NCI-H1105 (cell line): ENCODE data around the gene MAP7.
"Not testable (repeated sequence)": the region's sequence is repeated elsewhere in the genome, so short reads cannot be mapped to it uniquely, and the experiment has no call there.

ENCODE experiments used
- DNase-seq: peaks from one replicate; lab custom pipeline; 2025; lab: John Stamatoyannopoulos, UW

The MAP7 gene

DNA sequence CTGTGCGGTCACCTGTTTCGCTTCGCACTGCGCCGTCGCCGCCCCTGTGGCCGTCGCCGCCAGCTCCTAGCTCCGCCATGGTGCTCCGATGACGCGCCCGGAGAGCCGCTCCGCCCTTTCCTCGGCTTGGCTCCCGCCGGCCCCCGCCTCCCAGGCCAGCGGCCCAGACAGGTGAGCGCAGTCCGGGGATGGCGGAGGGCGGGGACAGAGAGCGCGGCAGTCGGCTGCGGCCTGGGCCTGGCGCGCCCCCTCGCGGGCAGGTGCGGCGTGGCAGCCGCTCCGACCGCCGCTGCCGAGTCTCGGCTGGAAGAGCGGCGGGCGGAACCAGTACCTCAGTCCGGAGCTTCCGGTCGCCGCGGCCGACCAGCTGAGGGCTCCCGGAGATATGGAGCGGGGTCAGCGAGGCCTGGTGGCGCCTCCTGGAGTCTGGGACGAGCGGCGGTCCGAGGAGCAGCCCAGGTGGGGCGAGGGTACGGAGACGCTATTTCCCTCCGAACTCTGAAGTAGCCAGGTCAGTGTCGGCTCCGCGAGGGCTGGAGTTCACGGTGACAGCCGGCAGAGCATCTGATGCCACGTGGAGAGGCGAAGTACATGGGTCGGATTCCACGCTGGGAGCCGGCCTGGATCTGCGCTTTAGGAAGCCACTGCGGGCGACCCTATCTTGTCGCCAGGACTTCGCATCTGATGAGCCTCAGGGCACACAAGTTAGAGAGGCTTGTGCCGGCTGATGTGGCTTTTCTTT is at the start of gene MAP7:
Gene MAP7 (minus strand): TSS at position 93 of the 742 bp plus-strand sequence. CDS start 14 bp downstream, at position 79.
- peak; percentile 92 for DNase-seq

DNA sequence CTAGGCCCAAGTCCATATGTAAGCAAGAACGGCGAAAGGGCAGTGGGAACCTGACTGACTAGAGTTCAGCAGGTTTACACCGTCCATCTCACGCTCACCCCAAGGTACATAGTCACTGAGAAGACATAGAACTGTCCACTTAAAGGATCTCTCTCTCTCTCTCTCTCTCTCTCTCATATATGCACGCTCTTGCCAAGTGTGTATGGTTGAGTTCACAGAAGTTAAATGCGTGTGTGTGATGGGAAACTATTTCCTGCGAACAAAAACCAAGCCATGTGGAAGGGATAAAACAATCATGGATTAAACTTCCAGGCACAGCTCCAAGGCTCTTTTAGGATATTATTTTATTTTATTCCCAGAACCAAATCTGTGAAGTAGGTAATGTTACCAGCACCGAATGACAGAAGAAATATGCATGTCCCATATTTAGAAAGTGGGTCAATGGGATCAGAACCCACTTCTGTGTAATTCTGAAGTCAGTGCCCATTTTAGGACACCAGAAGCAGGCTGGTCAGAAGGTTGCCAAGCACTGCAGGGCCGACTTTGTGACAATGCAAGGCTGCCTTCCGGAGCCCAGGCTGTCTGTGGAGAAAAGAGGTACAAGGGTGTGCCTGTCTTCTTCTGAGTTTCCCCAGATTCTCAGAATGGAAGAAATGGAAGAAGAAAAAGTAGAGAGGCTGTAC is 49.2 kb upstream of the MAP7 start:
- DNase-seq = no peak

DNA sequence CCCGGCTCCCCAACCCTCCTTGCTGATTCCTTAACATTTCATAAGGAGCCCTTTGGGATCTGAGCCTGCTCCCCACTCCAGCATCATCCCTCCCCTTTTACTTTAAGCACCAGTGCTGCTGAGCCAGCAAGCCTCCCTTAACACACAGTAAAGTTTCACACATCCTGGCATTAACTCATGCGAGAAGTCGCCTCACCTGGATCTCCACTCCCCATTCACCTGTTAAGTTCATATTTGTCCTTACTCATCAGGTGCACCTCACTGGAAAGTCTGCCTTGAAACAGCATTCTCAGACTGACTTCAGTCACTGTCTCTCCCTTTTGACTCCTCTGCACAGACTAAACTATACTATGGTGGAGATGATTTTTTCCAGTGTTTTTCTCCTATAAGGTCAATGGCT is 47.8 kb upstream of the MAP7 start:
- DNase-seq = no peak

DNA sequence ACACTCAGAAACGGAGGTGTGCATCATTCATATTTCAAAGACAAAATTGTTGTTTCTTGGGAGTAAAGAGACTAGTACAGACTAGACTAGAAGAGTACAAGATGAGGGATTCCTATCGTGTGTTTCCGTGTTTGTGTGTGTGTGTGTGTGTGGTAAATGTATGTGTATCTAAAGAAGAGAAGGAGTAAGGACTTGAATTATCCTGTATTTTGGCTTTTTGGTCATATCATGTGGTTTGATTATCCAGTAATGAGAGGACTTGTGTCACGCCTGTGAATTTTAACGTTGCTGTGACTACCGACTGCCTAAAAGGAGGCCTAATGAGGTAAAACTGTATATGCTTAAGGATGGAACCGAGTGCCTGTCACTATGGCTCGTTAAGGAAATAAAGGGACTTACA is 44.4 kb upstream of the MAP7 start:
- no peak for DNase-seq

DNA sequence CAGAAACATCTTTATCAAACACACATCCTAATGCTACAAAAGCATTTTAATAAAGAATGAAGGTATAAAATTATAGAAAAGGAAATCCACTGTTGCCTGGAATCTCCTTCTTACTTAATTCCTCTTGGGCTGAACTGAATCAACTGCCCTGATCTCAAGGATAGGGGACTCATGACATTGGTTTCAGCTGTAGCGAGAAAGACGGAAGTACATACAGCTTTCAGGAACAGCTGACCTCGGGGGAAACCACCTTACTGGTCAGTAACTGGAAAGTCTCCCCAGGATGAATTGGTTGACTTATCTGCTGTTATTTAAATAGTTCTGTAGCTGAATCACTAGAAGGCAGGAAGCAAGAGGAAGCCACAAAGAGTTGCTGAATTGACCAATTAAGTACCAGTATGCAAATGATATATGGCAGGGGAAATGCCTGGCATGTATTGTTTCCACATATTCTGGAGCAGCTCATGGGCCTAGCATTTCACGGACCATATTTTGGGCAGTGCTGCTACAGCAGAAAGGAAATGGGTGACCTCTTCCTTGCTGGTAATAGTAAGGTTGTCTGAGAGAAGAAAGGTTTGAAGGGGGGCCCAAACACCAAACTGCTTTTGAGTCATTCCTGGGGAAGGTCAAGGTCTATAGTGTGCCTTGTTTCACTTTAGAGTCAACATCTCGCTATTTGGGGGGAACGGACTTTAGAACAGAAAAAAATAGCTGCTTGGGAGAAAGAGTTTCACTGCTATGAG is 43.7 kb upstream of the MAP7 start:
- no peak for DNase-seq

DNA sequence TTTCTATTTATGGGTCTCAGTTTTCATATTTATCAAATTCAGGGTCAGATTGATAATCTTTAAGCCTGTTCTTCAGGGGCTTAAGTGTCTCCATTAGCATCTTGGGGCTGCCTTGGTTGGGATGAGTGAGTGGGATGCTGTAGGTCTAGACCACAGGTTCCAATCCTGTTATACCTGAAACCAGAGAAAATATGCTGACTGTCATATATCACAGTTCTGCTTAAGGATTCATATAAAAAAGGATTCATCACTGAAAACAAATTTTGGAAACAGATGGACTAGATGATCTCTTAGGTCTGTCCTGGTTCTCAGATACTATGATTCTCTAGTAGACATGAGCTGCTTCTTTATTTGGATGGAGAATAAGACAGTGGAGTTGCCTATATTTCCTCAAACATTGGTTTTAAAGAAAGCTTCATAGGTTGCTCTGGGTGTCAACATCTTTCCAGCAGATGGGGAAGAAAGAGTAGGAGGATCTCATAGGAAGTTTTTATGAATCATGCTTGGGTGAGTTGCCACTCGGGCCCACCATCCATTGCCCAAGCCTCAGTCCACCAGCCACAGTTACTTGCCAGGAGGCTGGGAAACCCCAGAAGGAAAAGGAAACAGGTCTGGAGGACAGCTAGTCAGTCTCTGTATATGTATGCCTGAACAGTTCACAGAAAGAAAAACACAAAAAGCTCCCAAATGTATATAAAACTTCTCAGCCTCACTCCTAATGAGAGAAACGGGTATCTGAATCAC is 42.9 kb upstream of the MAP7 start:
- DNase-seq = no peak

DNA sequence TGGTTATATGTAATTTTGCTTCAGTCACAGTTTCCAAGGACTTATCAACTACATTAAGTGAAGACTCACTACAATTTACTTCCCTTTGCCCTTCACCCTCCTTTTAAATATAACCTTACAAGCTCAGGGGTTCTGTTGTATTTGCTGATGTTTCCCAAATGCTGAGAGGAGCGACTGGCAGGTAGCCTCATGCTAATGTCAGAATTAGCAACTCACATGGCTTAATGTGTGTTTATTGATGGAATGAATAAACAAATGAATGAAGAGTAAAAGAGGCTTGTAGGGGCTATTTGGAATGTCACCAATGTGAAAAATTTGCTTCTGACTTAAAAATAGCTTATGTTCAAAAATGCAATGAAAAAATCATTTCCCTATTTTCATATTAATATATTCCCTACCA is 41.4 kb upstream of the MAP7 start:
- no peak for DNase-seq

DNA sequence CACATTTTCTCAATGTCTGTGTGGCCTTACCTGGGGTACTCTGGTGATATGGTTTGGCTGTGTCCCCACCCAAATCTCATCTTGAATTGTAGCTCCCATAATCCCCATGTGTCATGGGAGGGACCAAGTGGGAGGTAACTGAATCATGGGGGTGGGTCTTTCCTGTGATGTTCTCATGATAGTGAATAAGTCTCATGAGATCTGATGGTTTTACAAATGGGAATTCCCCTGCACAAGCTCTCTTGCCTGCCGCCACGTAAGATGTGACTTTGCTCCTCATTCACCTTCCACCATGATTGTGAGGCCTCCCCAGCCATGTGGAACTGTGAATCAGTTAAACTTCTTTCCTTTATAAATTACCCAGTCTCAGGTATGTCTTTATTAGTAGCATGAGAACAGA is 40.6 kb upstream of the MAP7 start:
- DNase-seq = not testable (repeated sequence)

DNA sequence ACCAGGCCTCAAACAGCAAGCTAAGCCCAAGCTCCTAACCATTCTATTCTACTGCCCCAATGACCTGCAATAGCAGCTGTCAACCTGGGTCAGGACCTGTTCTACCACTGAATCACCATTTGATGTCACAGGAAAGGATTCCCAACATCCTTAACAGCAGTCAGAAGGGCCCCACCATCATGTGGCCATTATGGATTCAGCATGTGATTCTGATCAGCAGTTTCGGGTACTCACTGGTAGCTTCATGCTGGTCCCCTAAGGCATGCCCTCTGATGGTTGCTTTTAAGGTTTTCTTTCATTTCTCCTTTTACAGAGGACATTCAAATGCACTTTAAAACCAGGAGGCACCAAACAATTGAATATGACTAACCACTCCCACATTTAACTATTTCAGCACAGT is 37.3 kb upstream of the MAP7 start:
- no peak for DNase-seq

DNA sequence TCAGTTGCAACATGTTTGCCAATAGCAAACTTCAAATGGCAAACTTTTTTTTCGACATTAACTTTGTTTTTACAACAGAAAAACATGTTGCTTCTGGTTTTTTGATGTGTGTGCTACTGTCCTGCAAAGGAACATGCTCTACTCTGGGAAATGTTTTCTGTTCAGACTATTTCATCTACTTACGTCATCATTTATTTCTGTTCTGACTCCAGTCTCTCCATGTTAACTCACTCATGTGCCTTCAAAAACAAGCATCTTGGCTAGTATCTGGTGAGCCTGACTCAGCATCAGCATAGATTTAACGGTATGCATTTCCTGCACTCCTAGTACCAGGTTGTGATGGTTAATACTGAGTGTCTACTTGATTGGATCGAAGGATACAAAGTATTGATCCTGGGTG is 36.1 kb upstream of the MAP7 start:
- no peak for DNase-seq

DNA sequence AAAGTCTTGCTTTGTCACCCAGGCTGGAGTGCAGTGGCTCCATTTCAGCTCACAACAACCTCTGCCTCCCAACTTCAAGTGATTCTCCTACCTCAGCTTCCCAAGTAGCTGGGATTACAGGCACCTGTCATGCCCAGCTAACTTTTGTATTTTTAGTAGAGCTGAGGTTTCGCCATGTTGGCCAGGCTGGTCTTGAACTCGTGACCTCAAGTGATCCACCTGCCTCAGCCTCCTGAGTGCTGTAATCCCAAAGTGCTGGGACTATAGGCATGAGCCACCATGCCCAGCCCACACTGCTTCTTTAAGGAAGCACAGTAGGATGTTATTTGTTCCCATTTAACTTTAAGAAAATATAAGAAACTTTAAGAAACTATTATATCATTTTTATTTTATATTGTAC is 35.3 kb upstream of the MAP7 start:
- DNase-seq = not testable (repeated sequence)

DNA sequence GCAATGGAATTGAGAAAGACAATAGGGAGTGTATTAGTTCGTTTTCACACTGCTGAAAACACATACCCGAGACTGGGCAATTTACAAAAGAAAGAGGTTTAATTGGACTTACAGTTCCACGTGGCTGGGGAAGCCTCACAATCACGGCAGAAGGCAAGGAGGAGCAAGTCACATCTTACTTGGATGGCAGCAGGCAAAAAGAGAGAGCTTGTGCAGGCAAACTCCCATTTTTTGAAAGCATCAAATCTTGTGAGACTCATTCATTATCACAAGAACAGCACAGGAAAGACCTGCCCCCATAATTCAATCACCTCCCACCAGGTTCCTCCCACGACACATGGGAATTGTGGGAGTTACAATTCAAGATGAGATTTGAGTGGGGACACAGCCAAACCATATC is 34.1 kb upstream of the MAP7 start:
- not testable (repeated sequence) for DNase-seq

DNA sequence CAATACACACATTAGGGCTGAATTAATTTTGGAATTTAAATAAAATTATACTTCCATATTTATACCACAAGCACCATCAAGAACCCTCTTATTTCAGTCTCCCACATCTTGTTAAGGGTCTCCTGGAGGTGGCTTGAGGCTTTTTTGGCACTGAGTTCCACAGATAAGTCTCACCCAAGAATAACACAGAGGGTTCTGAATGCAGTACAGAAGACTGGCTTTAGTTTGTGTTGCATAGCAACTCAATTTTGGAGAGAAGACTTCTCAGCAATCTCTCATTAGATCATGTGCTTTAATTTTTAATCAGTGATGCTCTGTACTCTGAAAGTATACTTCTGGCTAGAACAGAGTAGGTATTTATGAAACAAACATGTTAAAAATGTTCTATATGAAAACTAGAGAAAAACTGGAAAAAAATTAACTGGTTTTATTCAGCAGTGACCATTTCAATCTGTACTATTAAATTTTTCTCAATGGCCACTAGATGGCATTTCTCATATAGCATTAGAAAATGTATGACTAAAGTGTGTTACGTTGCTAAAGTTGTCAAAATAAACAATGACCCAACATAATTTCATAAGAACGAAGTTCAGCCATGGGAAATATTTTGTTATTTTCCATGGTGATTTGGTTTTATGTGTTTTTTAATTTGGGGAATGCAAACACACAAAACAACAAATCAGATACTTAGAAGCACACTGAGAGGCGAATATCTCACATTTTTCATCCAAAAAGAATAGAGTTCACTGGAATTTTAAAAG is 32.7 kb upstream of the MAP7 start:
- peak; percentile 24 for DNase-seq

DNA sequence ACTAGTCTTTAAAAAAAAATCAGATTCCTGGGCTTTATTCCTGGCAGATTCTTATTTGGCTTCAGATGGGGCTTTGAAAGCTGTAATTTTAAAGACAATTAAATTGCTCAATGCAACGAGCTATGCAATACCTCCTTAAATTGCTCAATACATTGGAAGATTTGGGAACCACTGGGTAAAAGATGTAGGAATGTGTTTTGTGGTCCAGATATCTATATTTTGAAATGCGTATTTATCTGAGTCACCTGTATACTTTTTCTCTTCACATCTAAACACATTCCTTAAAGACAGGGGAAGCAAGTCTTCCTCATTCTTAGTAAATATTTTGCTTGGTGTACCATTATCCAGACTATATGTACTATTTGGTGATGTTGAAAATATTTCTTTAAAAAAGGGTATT is 29.6 kb upstream of the MAP7 start:
- no peak for DNase-seq

DNA sequence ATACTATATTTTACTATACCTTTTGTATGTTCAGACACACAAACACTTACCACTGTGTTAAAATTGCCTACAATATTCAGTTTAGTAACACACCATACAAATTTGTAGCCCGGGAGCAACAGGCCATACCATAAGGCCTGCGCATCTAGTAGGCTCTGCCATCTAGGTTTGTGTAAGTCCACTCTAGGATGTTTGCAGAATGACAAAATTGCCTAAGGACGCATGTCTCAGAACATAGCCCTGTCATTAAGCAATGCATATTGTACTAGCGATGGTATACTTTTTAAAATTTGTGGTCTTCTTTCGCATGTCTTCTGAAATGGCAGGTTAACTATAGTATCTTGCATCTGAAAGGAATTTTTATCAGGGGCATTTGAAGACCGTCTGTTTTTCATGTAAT is 26.6 kb upstream of the MAP7 start:
- DNase-seq = no peak

DNA sequence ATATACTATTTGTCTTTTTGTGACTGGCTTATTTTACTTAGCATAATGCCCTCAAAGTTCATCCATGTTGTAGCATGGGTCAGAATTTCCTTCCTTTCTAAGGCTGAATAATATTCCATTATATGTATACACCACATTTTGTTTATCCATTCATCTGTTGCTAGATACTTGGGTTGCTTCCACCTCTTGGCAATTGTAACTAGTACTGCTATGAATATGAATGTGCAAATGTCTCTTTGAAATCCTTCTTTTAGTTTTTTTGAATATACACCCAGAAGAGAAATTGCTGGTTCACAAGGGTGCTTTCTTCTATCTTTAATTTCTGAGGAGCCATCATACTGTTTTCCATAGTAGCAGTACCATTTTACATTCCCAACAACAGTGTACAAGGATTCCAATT is 21.3 kb upstream of the MAP7 start:
- no peak for DNase-seq

DNA sequence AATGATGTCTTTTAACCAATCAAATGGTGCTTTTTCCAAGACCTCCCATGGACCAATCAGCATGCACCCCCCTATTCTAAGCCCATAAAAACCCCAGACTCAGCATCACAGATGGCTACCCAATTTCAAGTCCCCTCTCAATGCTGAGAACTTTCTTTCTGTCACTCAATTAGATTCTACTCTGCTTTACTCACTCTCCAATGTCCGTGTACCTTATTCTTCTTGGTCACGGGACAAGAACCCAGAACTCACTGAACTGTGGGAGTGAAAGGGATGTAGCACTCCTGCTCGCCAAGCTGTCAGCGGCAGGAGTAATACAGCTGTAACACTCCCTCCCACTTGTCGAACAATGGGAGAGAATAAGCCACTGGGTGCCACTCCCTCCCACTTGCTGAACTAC is 20.8 kb upstream of the MAP7 start:
- no peak for DNase-seq

DNA sequence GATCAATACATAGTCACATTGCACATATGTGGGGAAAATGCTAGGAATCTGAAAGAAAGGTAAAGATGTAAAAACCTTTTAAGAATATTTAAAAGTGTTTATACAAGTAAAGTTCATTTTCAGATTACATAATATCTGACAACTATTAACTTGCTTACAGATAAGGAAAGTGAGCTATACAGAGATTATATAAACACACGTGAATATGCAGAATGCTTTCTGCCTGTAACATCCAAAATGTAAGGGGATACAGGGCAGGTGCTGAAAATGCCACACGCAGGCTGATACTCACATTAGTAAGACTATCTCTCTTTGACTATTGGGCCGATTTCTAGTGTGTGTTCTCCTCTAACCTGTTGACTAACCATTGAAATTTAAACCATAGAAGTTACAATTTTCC is 17.9 kb upstream of the MAP7 start:
- no peak for DNase-seq

DNA sequence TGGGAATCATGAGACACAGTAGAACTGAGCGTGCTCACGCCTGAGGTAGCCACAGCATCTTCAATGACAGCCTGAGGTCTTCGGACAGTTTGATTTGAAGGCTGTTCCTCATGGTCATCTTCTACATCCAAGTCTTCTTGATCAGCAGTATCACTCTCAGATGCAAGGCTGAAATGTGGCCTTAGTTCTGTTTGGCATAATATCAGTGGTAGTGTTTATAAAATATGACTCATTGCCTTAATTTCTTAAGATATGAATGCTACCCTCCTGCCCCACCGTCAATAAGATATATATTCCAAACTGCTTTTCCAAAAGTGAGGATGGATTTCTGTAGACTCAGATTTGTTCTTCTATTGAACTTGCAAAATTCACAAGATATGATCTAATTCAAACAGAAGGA is 17.5 kb upstream of the MAP7 start:
- no peak for DNase-seq

DNA sequence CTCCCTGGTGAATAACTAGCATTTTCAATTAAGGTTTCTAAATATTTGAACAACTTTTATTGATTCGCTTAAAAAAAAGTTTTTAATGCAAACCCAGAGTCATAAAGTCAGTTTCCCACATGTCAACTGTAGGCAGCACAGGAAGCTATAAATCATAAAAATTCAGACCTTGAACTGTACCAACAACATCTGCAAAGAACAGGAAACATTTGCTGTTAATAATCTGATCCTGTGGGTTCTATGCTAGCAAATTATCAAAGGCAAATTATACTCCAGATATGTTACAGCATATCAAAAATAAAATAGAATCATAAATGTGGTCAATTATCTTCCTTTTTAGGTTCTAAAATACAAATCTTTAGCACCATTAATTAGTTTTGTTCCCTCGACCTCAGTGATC is 16.6 kb upstream of the MAP7 start:
- DNase-seq = no peak

DNA sequence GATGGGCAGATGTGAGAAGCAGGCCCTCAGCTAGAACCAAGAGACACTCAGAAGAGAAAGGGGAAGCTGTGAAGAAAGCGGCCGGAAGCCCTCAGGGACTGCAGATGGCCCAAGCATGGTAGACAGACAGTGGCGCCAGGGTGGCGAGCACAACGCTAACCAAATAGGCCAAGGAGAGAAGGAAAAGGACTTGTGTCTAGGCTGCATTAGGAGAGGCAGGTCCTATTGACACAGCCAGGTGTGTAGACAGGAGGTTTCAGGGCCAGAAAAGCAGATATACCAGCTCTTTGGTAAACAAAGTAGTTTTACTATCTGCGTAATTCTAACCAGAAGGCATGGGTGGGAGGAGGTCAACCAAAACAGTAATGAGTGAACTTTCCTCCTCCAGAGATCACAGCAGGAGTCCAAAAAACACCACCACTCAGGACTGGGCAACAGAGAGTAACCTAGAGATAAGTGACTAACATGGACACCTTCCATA is 15.8 kb upstream of the MAP7 start:
- no peak for DNase-seq

DNA sequence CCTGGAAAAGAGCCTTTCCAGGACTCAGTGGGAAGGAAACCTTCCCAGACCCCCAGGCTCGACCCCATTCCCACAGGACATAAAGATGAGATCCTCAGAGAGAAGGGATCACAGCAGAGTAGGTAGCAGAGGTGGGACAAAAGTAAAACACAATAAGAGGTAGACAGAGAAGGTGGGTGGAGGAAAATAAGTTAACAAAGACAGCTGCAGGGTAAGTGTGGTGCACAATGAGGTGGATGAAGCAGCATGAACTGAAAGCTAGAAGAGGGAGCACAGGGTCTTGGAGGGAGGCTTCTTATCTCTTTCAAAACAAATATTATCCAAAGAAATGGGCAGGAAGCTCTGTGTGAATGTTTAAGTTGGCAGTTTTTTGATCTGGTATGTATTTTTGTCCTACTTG is 14.0 kb upstream of the MAP7 start:
- no peak for DNase-seq
